ENCODE results near the gene ZNF248.
"Not testable (repeated sequence)": the region's sequence is repeated elsewhere in the genome, so short reads cannot be mapped to it uniquely, and the experiment has no call there.

Gene ZNF248

DNA sequence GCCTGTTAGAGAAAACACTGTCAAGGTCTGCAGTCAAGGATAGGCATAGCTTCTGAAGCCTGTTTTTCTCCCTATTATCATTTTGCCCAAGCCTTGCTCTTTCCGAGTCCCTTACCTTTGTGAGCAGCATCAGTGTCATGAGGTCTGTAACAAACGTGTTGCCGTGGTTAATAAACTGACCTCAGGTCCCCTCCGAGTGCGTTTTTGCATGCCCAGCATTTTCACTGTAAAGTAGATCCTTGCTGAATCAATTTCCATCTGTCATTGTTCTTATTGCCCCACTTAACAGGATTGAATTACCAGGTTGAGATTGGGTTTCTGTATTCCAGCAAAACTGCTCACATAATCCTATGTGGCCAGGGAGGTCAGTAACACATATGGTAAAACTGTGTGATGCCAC is 110.3 kb downstream of the ZNF248 start:
- Mint-ChIP-seq H3K4me1 (no peaks in the 10 kb centered on the region), H3K4me3 (no peak overlapping the region)

GRCh38 chr10:37741831-37742230 is 115.6 kb downstream of the ZNF248 start:
- Mint-ChIP-seq H3K4me3 (no peak overlapping the region), H3K9me3 (peaks cover 0 to 5% of the 10 kb centered on the region in 2 donors), H3K27me3 (no peaks in the 10 kb centered on the region), H3K36me3 (no peaks in the 10 kb centered on the region), H3K4me1 (no peaks in the 10 kb centered on the region), H3K27ac (no peak overlapping the region)
- no peak for DNase-seq
- no peak for ATAC-seq (replicated peaks)

More for the DNA sequence above, 110.3 kb downstream of the ZNF248 start:
- H3K9me3 Mint-ChIP-seq: peaks cover 5 to 6% of the 10 kb centered on the region in 2 donors
- no peaks in the 10 kb centered on the region for H3K27me3 Mint-ChIP-seq
- DNase-seq: no peak
- ATAC-seq (replicated peaks): no peak
- H3K27ac Mint-ChIP-seq: no peak overlapping the region
- no peaks in the 10 kb centered on the region for H3K36me3 Mint-ChIP-seq

GRCh38 chr10:37739181-37739580 is 118.2 kb downstream of the ZNF248 start:
- Mint-ChIP-seq H3K4me1 (no peaks in the 10 kb centered on the region), H3K4me3 (no peak overlapping the region), H3K36me3 (no peaks in the 10 kb centered on the region), H3K27me3 (no peaks in the 10 kb centered on the region), H3K27ac (no peak overlapping the region), H3K9me3 (peaks cover 0 to 7% of the 10 kb centered on the region in 2 donors)
- DNase-seq (no peak), ATAC-seq (replicated peaks) (no peak)

DNA sequence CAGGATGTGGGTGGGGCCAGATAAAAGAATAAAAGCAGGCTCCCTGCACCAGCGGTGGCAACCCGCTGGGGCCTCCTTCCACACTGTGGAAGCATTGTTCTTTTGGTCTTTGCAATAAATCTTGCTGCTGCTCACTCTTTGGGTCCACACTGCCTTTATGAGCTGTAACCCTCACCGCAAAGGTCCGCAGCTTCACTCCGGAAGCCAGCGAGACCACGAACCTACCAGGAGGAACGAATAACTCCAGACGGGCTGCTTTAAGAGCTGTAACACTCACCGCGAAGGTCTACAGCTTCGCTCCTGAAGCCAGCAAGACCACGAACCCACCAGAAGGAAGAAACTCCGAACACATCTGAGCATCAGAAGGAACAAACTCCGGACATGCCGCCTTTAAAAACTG is 119.2 kb downstream of the ZNF248 start:
- not testable (repeated sequence) for H3K27ac Mint-ChIP-seq; ATAC-seq (replicated peaks); H3K4me1 Mint-ChIP-seq; H3K4me3 Mint-ChIP-seq; H3K9me3 Mint-ChIP-seq; DNase-seq; H3K36me3 Mint-ChIP-seq; H3K27me3 Mint-ChIP-seq

GRCh38 chr10:37737336-37737735 is 120.1 kb downstream of the ZNF248 start:
- no peak overlapping the region for H3K4me3 Mint-ChIP-seq
- no peaks in the 10 kb centered on the region for H3K36me3 Mint-ChIP-seq
- no peak overlapping the region for H3K27ac Mint-ChIP-seq
- DNase-seq: no peak
- H3K27me3 Mint-ChIP-seq: no peaks in the 10 kb centered on the region
- ATAC-seq (replicated peaks): no peak
- peaks cover 0 to 7% of the 10 kb centered on the region in 2 donors for H3K9me3 Mint-ChIP-seq
- H3K4me1 Mint-ChIP-seq: no peaks in the 10 kb centered on the region

- Mint-ChIP-seq H3K9me3 (peaks cover 0 to 7% of the 10 kb centered on the region in 2 donors), H3K27me3 (no peaks in the 10 kb centered on the region), H3K4me1 (no peaks in the 10 kb centered on the region), H3K36me3 (no peaks in the 10 kb centered on the region), H3K4me3 (no peak overlapping the region), H3K27ac (no peak overlapping the region)
- DNase-seq: no peak
- ATAC-seq (replicated peaks): no peak
These were observed 121.3 kb downstream of the ZNF248 start for GRCh38 chr10:37736120-37736519.

GRCh38 chr10:37734971-37735370 is 122.4 kb downstream of the ZNF248 start:
- H3K27ac Mint-ChIP-seq: no peak overlapping the region
- DNase-seq: no peak
- H3K4me1 Mint-ChIP-seq: no peaks in the 10 kb centered on the region

More at GRCh38 chr10:37734971-37735370, 122.4 kb downstream of the ZNF248 start:
- Mint-ChIP-seq H3K4me3 (no peak overlapping the region), H3K9me3 (peaks cover 0 to 7% of the 10 kb centered on the region in 2 donors), H3K36me3 (no peaks in the 10 kb centered on the region), H3K27me3 (no peaks in the 10 kb centered on the region)
- no peak for ATAC-seq (replicated peaks)

Data from stimulated activated naive B cell treated with anti-CD40 and anti-IgM and Interleukin-4, amounts not matched to agents 10 μg/mL and 1 μg/mL and 100 μg/mL, for 72 hours (primary cell).